Activated CD4-positive, alpha-beta memory T cell treated with anti-CD3 and anti-CD28 coated beads, Interleukin-2, amount 10 ng/mL, durations not matched to agents 7 days and 5 days (primary cell): ENCODE data around the gene CCSER1. TPM values are rescaled to one million over a fixed set of nuclear protein-coding genes. Genes with fewer than 3 reads are reported as not detected.
"Not testable (repeated sequence)": the region's sequence is repeated elsewhere in the genome, so short reads cannot be mapped to it uniquely, and the experiment has no call there.

Source experiments
- CTCF ChIA-PET: fragments of 350-600 bp; sonication (Branson Sonifier 250); formaldehyde crosslinking; loops from one replicate; lab custom pipeline; 2021; ENCODE audit warnings: antibody characterized with exemption, inconsistent platforms; lab: Charles Lee
- POLR2A ChIA-PET: fragments of 350-600 bp; sonication (Branson Sonifier 250); formaldehyde crosslinking; loops from one replicate; lab custom pipeline; 2021; ENCODE audit warnings: antibody characterized with exemption; lab: Charles Lee
- DNase-seq: peaks from one replicate; pipeline ENCODE4 v3.0.0-alpha.2; 2020
- H3K27ac Mint-ChIP-seq: one replicate; pipeline ENCODE4 v1.8.0; 2021; ENCODE audit warnings: mild to moderate bottlenecking, mixed read lengths
- H3K27me3 Mint-ChIP-seq: one replicate; pipeline ENCODE4 v1.8.0; 2021; ENCODE audit warnings: mixed read lengths
- H3K36me3 Mint-ChIP-seq: one replicate; pipeline ENCODE4 v1.8.0; 2021; ENCODE audit warnings: low read depth, mixed read lengths
- H3K4me1 Mint-ChIP-seq: one replicate; pipeline ENCODE4 v1.8.0; 2021; ENCODE audit warnings: mixed read lengths
- H3K4me3 Mint-ChIP-seq: one replicate; pipeline ENCODE4 v1.8.0; 2021; ENCODE audit warnings: mild to moderate bottlenecking, mixed read lengths
- H3K9me3 Mint-ChIP-seq: one replicate; pipeline ENCODE4 v1.8.0; 2021; ENCODE audit warnings: mixed read lengths
- total RNA-seq, 2 experiments: library from RNA; stranded (reverse); gene quantifications; one replicate each; pipeline ENCODE4 v1.2.3, GENCODE V29; 2021

CCSER1 gene
- total RNA-seq, 2 experiments from 2014 or later, result 0.50 to 0.73 TPM

DNA sequence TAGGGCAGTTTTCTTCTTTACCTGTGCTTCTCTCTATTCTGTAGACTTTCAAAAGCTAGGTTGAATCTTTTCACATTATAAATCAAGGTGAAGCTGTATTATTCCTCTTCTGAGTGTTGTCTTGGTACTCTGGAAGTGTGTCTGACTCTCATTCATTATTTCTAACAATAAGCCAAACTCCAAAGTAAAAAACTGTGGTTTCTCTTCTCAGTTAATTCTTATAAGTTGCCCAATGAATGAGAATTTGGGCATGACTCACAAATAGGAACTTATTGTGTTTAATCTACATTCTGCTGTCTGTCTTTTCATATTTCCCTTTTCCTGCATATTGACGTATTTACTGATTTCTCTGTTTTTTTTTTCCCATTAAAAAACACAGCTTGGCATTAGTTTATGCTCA, 714.5 kb downstream of the CCSER1 start:
- CTCF ChIA-PET, result no interaction called here
- Mint-ChIP-seq H3K36me3 (no peaks in the 10 kb centered on the region), H3K9me3 (no peaks in the 10 kb centered on the region), H3K4me3 (no peak overlapping the region), H3K27me3 (no peaks in the 10 kb centered on the region), H3K27ac (no peak overlapping the region), H3K4me1 (no peaks in the 10 kb centered on the region)
- no peak for DNase-seq
- POLR2A ChIA-PET, result no interaction called here

- DNase-seq, result no peak
- Mint-ChIP-seq H3K9me3 (no peaks in the 10 kb centered on the region), H3K4me1 (no peaks in the 10 kb centered on the region), H3K27me3 (no peaks in the 10 kb centered on the region), H3K36me3 (no peaks in the 10 kb centered on the region), H3K27ac (no peak overlapping the region), H3K4me3 (no peak overlapping the region)
- CTCF ChIA-PET, result no interaction called here
- POLR2A ChIA-PET, result no interaction called here
Measured at GRCh38 chr4:90842960-90843359, 715.8 kb downstream of the CCSER1 start.

DNA sequence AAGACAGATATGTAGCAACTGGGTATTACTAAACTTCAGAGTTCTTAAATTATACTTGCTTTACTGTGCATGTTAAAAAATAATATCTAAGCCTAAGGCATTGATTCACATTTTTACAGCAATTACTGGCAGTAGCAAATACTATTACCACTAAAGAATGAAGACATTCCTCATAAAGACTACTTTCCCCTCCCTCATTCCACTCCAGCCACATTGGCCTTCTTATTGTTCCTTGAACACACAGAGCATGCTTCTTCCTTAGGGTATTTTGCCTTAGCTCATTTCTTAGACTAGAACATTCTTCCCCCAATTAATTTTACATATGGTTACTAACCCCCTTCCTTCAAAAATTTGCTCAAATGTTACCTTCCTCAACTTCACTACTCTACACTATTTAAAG, 717.0 kb downstream of the CCSER1 start:
- ChIA-PET CTCF (no interaction called here), POLR2A (no interaction called here)
- no peak for DNase-seq
- no peak overlapping the region for H3K27ac Mint-ChIP-seq
- H3K27me3 Mint-ChIP-seq, result no peaks in the 10 kb centered on the region
- H3K36me3 Mint-ChIP-seq, result no peaks in the 10 kb centered on the region
- no peak overlapping the region for H3K4me3 Mint-ChIP-seq
- H3K4me1 Mint-ChIP-seq, result no peaks in the 10 kb centered on the region
- no peaks in the 10 kb centered on the region for H3K9me3 Mint-ChIP-seq

DNA sequence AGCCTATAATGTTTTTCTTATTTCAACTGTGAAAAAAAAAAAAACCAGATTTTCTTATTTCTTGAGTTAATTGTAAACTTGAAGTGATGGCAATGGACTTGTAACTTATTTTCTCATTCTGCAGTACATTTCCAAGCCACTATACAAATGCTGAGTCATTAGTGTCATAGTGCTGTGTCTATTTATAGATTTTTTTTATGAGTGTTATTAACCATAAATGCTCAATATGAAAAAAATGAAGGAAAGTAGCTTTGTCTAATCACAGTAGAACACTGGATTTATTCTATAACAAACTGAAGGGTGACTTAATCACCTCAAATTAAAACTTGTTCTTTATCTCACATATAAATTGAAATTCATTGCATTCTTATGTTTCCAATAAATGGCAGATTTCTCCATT, 718.6 kb downstream of the CCSER1 start:
- Mint-ChIP-seq H3K27me3 (no peaks in the 10 kb centered on the region), H3K27ac (no peak overlapping the region), H3K4me1 (no peaks in the 10 kb centered on the region), H3K4me3 (no peak overlapping the region), H3K36me3 (no peaks in the 10 kb centered on the region), H3K9me3 (peaks cover 2% of the 10 kb centered on the region)
- POLR2A ChIA-PET, result no interaction called here
- CTCF ChIA-PET, result no interaction called here
- no peak for DNase-seq

- ChIA-PET CTCF (no interaction called here), POLR2A (no interaction called here)
- no peak overlapping the region for H3K27ac Mint-ChIP-seq
Measured at GRCh38 chr4:90852237-90852636, 725.0 kb downstream of the CCSER1 start.

DNA sequence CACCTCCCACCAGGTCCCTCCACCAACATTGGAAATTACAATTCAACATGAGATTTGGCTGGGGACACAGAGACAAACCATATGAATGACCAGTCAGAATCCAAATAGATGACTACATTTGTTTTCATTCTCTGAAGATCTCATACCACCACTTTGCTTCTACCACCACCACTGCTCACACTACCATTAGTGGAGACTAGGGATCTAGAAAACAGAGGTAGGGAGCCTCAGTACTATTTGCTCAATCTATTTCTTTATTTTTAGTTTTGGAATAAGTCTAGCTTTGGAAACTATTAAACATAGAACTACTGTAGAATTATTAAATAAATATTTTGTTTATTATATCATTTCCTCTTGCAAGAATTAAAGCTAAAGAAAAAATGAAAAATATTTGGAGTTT, 727.9 kb downstream of the CCSER1 start:
- no peaks in the 10 kb centered on the region for H3K27me3 Mint-ChIP-seq

More at GRCh38 chr4:90852237-90852636, 725.0 kb downstream of the CCSER1 start:
- Mint-ChIP-seq H3K27me3 (no peaks in the 10 kb centered on the region), H3K9me3 (peaks cover 2% of the 10 kb centered on the region), H3K4me3 (no peak overlapping the region), H3K4me1 (no peaks in the 10 kb centered on the region), H3K36me3 (no peaks in the 10 kb centered on the region)
- no peak for DNase-seq

GRCh38 chr4:90857081-90857820, 730.1 kb downstream of the CCSER1 start:
- POLR2A ChIA-PET, result no interaction called here
- Mint-ChIP-seq H3K27me3 (no peaks in the 10 kb centered on the region), H3K4me3 (no peak overlapping the region), H3K27ac (no peak overlapping the region), H3K36me3 (no peaks in the 10 kb centered on the region), H3K9me3 (no peaks in the 10 kb centered on the region), H3K4me1 (no peaks in the 10 kb centered on the region)
- DNase-seq, result no peak
- CTCF ChIA-PET, result no interaction called here

More for the DNA sequence above, 727.9 kb downstream of the CCSER1 start:
- Mint-ChIP-seq H3K9me3 (peaks cover 2% of the 10 kb centered on the region), H3K4me3 (no peak overlapping the region), H3K36me3 (no peaks in the 10 kb centered on the region), H3K27ac (no peak overlapping the region), H3K4me1 (no peaks in the 10 kb centered on the region)
- no peak for DNase-seq
- CTCF ChIA-PET, result no interaction called here
- POLR2A ChIA-PET, result no interaction called here

GRCh38 chr4:90875791-90876190, 748.6 kb downstream of the CCSER1 start:
- Mint-ChIP-seq H3K36me3 (no peaks in the 10 kb centered on the region), H3K27me3 (no peaks in the 10 kb centered on the region), H3K9me3 (peaks cover 2% of the 10 kb centered on the region), H3K27ac (no peak overlapping the region), H3K4me1 (no peaks in the 10 kb centered on the region), H3K4me3 (no peak overlapping the region)
- ChIA-PET CTCF (no interaction called here), POLR2A (no interaction called here)
- no peak for DNase-seq

GRCh38 chr4:90876296-90876695, 749.1 kb downstream of the CCSER1 start:
- Mint-ChIP-seq H3K36me3 (no peaks in the 10 kb centered on the region), H3K4me3 (no peak overlapping the region), H3K9me3 (peaks cover 2% of the 10 kb centered on the region), H3K27ac (no peak overlapping the region), H3K4me1 (no peaks in the 10 kb centered on the region), H3K27me3 (no peaks in the 10 kb centered on the region)
- no peak for DNase-seq
- CTCF ChIA-PET, result no interaction called here
- POLR2A ChIA-PET, result no interaction called here

- ChIA-PET POLR2A (no interaction called here), CTCF (no interaction called here)
- H3K36me3 Mint-ChIP-seq, result no peaks in the 10 kb centered on the region
- H3K27ac Mint-ChIP-seq, result no peak overlapping the region
- H3K4me3 Mint-ChIP-seq, result no peak overlapping the region
- no peak for DNase-seq
- H3K4me1 Mint-ChIP-seq, result no peaks in the 10 kb centered on the region
- no peaks in the 10 kb centered on the region for H3K27me3 Mint-ChIP-seq
- no peaks in the 10 kb centered on the region for H3K9me3 Mint-ChIP-seq
Measured at GRCh38 chr4:90883519-90883918, 756.3 kb downstream of the CCSER1 start.

- ChIA-PET POLR2A (no interaction called here), CTCF (no interaction called here)
- no peak overlapping the region for H3K27ac Mint-ChIP-seq
- DNase-seq, result no peak
- H3K4me3 Mint-ChIP-seq, result no peak overlapping the region
- H3K4me1 Mint-ChIP-seq, result no peaks in the 10 kb centered on the region
- H3K9me3 Mint-ChIP-seq, result no peaks in the 10 kb centered on the region
- H3K36me3 Mint-ChIP-seq, result no peaks in the 10 kb centered on the region
- no peaks in the 10 kb centered on the region for H3K27me3 Mint-ChIP-seq
Measured at GRCh38 chr4:90888571-90888970, 761.4 kb downstream of the CCSER1 start.

DNA sequence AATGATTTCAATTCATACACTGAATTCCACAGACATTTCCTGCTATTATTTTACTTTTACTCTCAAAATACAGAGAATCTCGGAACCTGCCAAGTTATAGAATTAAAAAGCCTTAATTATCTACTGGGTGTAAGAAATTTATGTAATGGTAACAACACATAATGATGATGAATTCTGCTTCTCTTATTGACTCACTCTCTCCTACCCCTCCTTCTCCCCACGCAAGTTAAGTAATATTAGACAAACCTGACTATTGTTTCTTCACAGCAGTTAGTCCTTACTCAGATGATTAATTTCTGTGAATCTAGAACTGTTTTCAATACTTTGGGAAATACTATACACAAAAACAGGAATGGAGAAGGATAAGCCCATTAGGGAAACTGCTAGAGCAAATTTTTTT, 762.0 kb downstream of the CCSER1 start:
- no peaks in the 10 kb centered on the region for H3K27me3 Mint-ChIP-seq
- H3K36me3 Mint-ChIP-seq, result no peaks in the 10 kb centered on the region
- no peak overlapping the region for H3K4me3 Mint-ChIP-seq
- no peak overlapping the region for H3K27ac Mint-ChIP-seq
- no peak for DNase-seq
- H3K4me1 Mint-ChIP-seq, result no peaks in the 10 kb centered on the region
- H3K9me3 Mint-ChIP-seq, result no peaks in the 10 kb centered on the region
- CTCF ChIA-PET, result no interaction called here
- POLR2A ChIA-PET, result no interaction called here

- H3K36me3 Mint-ChIP-seq, CTCF ChIA-PET, H3K4me1 Mint-ChIP-seq, POLR2A ChIA-PET, H3K27me3 Mint-ChIP-seq, DNase-seq, H3K27ac Mint-ChIP-seq, H3K4me3 Mint-ChIP-seq: not testable (repeated sequence)
- H3K9me3 Mint-ChIP-seq, result peaks cover 17% of the 10 kb centered on the region
Measured at GRCh38 chr4:90903413-90903812, 776.2 kb downstream of the CCSER1 start.

- POLR2A ChIA-PET, result no interaction called here
- no peak overlapping the region for H3K4me3 Mint-ChIP-seq
- no peaks in the 10 kb centered on the region for H3K36me3 Mint-ChIP-seq
- H3K27ac Mint-ChIP-seq, result no peak overlapping the region
- CTCF ChIA-PET, result no interaction called here
- H3K27me3 Mint-ChIP-seq, result no peaks in the 10 kb centered on the region
- H3K4me1 Mint-ChIP-seq, result no peaks in the 10 kb centered on the region
- no peak for DNase-seq
- peaks cover 17% of the 10 kb centered on the region for H3K9me3 Mint-ChIP-seq
Measured at GRCh38 chr4:90904021-90904420, 776.8 kb downstream of the CCSER1 start.
